HL-60 (cell line): ENCODE data around the gene DLL3.

Experiments
- DNase-seq, 2 experiments: peaks; one replicate each; pipeline ENCODE4 v3.0.0-alpha.2; 2010 to 2020; ENCODE audit warnings: low read depth in 1 of 2, low spot score in 1 of 2
- H3K27ac ChIP-seq: fragments of 250-450 bp; sonication (Bioruptor Pico); replicated peaks from 2 replicates; pipeline ENCODE4 v1.5.1; 2020; ENCODE audit warnings: mild to moderate bottlenecking, moderate library complexity
- H3K27me3 ChIP-seq: fragments of 250-450 bp; sonication (Bioruptor Pico); 2 replicates; pipeline ENCODE4 v1.5.1; 2021; ENCODE audit warnings: mild to moderate bottlenecking, moderate library complexity; ENCODE audit not compliant: insufficient read depth, poor library complexity, severe bottlenecking
- H3K4me3 ChIP-seq: replicated peaks from 2 replicates; pipeline ENCODE4 v1.5.1; 2011; ENCODE audit warnings: mild to moderate bottlenecking, control low read depth, low read length; ENCODE audit not compliant: insufficient read depth
- GABPA ChIP-seq: IDR thresholded peaks from 2 replicates; pipeline ENCODE4 v1.6.1; 2012; ENCODE audit warnings: low read depth
- POLR2AphosphoS5 ChIP-seq: IDR thresholded peaks from 2 replicates; pipeline ENCODE4 v1.6.1; 2012; ENCODE audit warnings: low read depth
- SPI1 ChIP-seq: IDR thresholded peaks from 2 replicates; pipeline ENCODE4 v1.6.1; 2012; ENCODE audit warnings: low read depth, mild to moderate bottlenecking, borderline replicate concordance
- TF ChIP-seq, protein P1 (sequence below): IDR thresholded peaks from 2 replicates; pipeline ENCODE4 v1.6.1; 2012; ENCODE audit warnings: low read depth; ENCODE audit not compliant: insufficient replicate concordance
- TF ChIP-seq, protein P2 (sequence below): IDR thresholded peaks from one replicate; pipeline ENCODE4 v1.5.1; 2011; ENCODE audit warnings: low read length, control low read depth, inconsistent platforms; ENCODE audit not compliant: insufficient read depth

Gene DLL3

DNA sequence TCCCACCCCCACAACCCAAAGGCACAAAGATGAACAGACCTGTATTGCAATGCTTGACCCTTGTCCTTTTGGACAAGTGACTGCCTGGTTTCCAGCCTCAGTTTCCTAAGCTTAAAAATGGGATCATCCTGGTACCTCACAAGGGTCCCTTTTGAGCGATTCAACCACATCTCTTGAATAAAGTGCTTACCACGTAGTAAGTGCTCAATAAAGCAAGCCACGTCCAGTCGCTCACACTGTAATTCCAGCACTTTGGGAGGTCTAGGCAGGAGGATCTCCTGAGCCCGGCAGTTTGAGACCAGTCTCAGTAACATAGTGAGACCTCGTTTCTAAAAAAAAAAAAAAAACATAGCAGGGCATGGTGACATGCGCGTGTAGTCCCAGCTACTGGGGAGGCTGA is 1.2 kb downstream of the DLL3 start:
- Histone ChIP-seq H3K27me3 (peaks cover 32% of the 10 kb centered on the region), H3K27ac (no peak overlapping the region), H3K4me3 (no peak overlapping the region)
- TF ChIP-seq, protein P1, sequence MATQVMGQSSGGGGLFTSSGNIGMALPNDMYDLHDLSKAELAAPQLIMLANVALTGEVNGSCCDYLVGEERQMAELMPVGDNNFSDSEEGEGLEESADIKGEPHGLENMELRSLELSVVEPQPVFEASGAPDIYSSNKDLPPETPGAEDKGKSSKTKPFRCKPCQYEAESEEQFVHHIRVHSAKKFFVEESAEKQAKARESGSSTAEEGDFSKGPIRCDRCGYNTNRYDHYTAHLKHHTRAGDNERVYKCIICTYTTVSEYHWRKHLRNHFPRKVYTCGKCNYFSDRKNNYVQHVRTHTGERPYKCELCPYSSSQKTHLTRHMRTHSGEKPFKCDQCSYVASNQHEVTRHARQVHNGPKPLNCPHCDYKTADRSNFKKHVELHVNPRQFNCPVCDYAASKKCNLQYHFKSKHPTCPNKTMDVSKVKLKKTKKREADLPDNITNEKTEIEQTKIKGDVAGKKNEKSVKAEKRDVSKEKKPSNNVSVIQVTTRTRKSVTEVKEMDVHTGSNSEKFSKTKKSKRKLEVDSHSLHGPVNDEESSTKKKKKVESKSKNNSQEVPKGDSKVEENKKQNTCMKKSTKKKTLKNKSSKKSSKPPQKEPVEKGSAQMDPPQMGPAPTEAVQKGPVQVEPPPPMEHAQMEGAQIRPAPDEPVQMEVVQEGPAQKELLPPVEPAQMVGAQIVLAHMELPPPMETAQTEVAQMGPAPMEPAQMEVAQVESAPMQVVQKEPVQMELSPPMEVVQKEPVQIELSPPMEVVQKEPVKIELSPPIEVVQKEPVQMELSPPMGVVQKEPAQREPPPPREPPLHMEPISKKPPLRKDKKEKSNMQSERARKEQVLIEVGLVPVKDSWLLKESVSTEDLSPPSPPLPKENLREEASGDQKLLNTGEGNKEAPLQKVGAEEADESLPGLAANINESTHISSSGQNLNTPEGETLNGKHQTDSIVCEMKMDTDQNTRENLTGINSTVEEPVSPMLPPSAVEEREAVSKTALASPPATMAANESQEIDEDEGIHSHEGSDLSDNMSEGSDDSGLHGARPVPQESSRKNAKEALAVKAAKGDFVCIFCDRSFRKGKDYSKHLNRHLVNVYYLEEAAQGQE: no peak
- TF ChIP-seq POLR2AphosphoS5 (no peak), GABPA (no peak), SPI1 (no peak)
- TF ChIP-seq, protein P2, sequence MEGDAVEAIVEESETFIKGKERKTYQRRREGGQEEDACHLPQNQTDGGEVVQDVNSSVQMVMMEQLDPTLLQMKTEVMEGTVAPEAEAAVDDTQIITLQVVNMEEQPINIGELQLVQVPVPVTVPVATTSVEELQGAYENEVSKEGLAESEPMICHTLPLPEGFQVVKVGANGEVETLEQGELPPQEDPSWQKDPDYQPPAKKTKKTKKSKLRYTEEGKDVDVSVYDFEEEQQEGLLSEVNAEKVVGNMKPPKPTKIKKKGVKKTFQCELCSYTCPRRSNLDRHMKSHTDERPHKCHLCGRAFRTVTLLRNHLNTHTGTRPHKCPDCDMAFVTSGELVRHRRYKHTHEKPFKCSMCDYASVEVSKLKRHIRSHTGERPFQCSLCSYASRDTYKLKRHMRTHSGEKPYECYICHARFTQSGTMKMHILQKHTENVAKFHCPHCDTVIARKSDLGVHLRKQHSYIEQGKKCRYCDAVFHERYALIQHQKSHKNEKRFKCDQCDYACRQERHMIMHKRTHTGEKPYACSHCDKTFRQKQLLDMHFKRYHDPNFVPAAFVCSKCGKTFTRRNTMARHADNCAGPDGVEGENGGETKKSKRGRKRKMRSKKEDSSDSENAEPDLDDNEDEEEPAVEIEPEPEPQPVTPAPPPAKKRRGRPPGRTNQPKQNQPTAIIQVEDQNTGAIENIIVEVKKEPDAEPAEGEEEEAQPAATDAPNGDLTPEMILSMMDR: no peak
- DNase-seq: no peak

DNA sequence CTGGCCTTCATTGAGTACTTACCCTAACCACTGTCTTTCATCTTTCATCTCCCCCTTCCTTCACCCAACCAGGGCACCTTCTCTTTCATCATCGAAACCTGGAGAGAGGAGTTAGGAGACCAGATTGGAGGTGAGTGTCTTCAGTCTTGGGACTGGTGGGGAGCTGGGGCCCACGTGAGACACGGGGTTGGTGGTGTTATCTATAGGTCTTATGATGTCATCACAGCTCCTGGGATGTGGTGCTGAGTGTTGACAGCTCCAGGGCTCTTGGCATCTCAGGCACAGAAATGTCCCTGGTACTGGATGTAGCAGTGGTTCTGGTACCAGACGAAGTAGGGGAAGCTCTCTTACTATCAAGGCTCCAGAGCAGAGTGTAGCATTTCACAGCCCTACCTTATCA is 1.8 kb downstream of the DLL3 start:
- peaks cover 32% of the 10 kb centered on the region for H3K27me3 ChIP-seq
- no peak overlapping the region for H3K4me3 ChIP-seq
- H3K27ac ChIP-seq: no peak overlapping the region
- DNase-seq: no peak
- TF ChIP-seq, protein P1: no peak
- no peak for TF ChIP-seq GABPA
- no peak for TF ChIP-seq POLR2AphosphoS5
- no peak for TF ChIP-seq SPI1
- TF ChIP-seq, protein P2: no peak

DNA sequence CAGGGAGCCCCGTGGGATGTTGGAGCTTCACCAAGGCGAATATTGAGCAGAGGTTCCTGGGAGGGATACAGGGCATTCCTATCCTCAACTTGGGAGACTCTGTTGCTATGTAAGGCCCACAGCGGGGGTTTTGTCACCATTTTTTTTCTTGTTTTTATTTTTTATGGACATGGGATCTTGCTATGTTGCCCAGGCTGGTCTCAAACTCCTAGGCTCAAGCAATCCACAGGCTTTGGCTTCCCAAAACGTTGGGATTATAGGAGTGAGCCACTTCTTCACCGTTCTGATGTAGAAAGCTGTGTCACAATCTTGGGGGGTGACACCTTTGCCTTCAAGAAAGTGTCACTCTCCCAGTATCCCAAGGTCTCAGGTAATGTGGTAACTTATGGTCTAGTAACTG is 2.6 kb downstream of the DLL3 start:
- Histone ChIP-seq H3K4me3 (no peak overlapping the region), H3K27ac (no peak overlapping the region), H3K27me3 (peaks cover 31% of the 10 kb centered on the region)
- no peak for TF ChIP-seq GABPA
- DNase-seq: no peak

DNA sequence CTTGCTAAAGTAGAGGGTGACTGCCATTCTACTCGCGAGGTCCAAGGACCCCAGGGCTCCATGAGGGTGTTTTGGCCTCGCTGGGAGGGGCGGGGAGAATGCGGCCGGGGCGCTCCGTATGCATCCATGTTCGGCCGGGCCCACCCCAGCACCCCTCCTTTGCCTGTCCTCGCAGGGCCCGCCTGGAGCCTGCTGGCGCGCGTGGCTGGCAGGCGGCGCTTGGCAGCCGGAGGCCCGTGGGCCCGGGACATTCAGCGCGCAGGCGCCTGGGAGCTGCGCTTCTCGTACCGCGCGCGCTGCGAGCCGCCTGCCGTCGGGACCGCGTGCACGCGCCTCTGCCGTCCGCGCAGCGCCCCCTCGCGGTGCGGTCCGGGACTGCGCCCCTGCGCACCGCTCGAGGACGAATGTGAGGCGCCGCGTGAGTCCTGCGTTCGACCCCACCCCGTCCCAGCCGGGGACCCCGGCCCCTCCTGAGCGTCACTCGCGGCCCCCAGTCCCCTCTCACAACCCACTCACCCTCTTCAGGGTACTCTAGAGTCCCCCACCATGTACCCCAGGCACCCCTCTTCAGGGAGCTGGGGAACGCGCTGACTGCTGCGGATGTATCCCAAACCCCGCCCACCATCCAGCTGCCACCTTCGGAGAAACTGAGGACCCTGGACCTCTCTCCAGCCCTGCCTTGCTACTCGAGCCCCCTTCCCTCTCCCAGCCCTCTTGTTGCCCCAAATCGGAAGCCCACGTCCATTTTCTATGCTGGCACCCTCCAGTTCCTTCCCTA is 4.1 kb downstream of the DLL3 start:
- H3K27me3 ChIP-seq: peaks cover 33% of the 10 kb centered on the region
- TF ChIP-seq, protein P2: peak; percentile 55
- no peak for TF ChIP-seq POLR2AphosphoS5
- no peak overlapping the region for H3K27ac ChIP-seq
- no peak overlapping the region for H3K4me3 ChIP-seq
- peak; percentile 51 to 73 for DNase-seq
